Astrocyte (in vitro differentiated cells and primary cell): ENCODE measurements around the gene ARRDC4.

Source experiments
- CTCF ChIP-seq: IDR thresholded peaks from 2 replicates; pipeline ENCODE4 v1.5.1; 2011; ENCODE audit warnings: low read depth, mild to moderate bottlenecking, inconsistent platforms, low read length, moderate library complexity; ENCODE audit not compliant: insufficient read depth
- EZH2 ChIP-seq: IDR thresholded peaks from 2 replicates; pipeline ENCODE4 v1.6.1; 2012; ENCODE audit warnings: mild to moderate bottlenecking, low read length, inconsistent platforms; ENCODE audit not compliant: insufficient read depth

- no peak for TF ChIP-seq CTCF
- no peak for TF ChIP-seq EZH2
Measured at GRCh38 chr15:97979140-97979520, 18.6 kb downstream of the ARRDC4 start.
